ENCODE results near the gene CACNA1D. TPM values are rescaled to one million over a fixed set of nuclear protein-coding genes. Genes with fewer than 3 reads are reported as not detected.

The CACNA1D gene
- total RNA-seq, 1 donor from 2014 or later, result 2.8 TPM

GRCh38 chr3:53668872-53669271, 174.5 kb downstream of the CACNA1D start:
- Mint-ChIP-seq H3K4me3 (no peak overlapping the region), H3K27ac (no peak overlapping the region), H3K36me3 (peaks cover 3% of the 10 kb centered on the region), H3K9me3 (peaks cover 7% of the 10 kb centered on the region), H3K4me1 (peaks cover 10% of the 10 kb centered on the region), H3K27me3 (ENCODE audit: low read depth) (peaks cover 26% of the 10 kb centered on the region)
- TF ChIP-seq CTCF (IDR thresholded peaks at IDR 0.05; ENCODE audit: unreplicated experiment), result no peak
- DNase-seq (ENCODE audit: low spot score in 2 of 2, unreplicated experiment in 2 of 2), result no peak

- TF ChIP-seq CTCF (IDR thresholded peaks at IDR 0.05; ENCODE audit: unreplicated experiment), result no peak
- H3K4me3 Mint-ChIP-seq, result no peak overlapping the region
- peaks cover 27% of the 10 kb centered on the region for H3K4me1 Mint-ChIP-seq
- H3K27ac Mint-ChIP-seq, result no peak overlapping the region
- peaks cover 24% of the 10 kb centered on the region for H3K27me3 Mint-ChIP-seq (ENCODE audit: low read depth)
- no peaks in the 10 kb centered on the region for H3K36me3 Mint-ChIP-seq
- DNase-seq (ENCODE audit: low spot score in 2 of 2, unreplicated experiment in 2 of 2), result no peak
- no peaks in the 10 kb centered on the region for H3K9me3 Mint-ChIP-seq
Measured at GRCh38 chr3:53670721-53671120, 176.3 kb downstream of the CACNA1D start.

- Mint-ChIP-seq H3K9me3 (no peaks in the 10 kb centered on the region), H3K4me3 (no peak overlapping the region), H3K27me3 (ENCODE audit: low read depth) (peaks cover 18% of the 10 kb centered on the region), H3K36me3 (no peaks in the 10 kb centered on the region), H3K27ac (no peak overlapping the region), H3K4me1 (peaks cover 30% of the 10 kb centered on the region)
- TF ChIP-seq CTCF (IDR thresholded peaks at IDR 0.05; ENCODE audit: unreplicated experiment), result no peak
- no peak for DNase-seq (ENCODE audit: low spot score in 2 of 2, unreplicated experiment in 2 of 2)
Measured at GRCh38 chr3:53671192-53671960, 177.0 kb downstream of the CACNA1D start.

- no peak overlapping the region for H3K27ac Mint-ChIP-seq
Measured at GRCh38 chr3:53671961-53672299, 177.5 kb downstream of the CACNA1D start.

GRCh38 chr3:53672981-53673380, 178.6 kb downstream of the CACNA1D start:
- no peaks in the 10 kb centered on the region for H3K9me3 Mint-ChIP-seq
- no peak overlapping the region for H3K27ac Mint-ChIP-seq
- no peak for TF ChIP-seq CTCF (IDR thresholded peaks at IDR 0.05; ENCODE audit: unreplicated experiment)
- no peak for DNase-seq (ENCODE audit: low spot score in 2 of 2, unreplicated experiment in 2 of 2)
- H3K27me3 Mint-ChIP-seq (ENCODE audit: low read depth), result peaks cover 10% of the 10 kb centered on the region
- peaks cover 28% of the 10 kb centered on the region for H3K4me1 Mint-ChIP-seq
- H3K36me3 Mint-ChIP-seq, result no peaks in the 10 kb centered on the region
- H3K4me3 Mint-ChIP-seq, result no peak overlapping the region

More at GRCh38 chr3:53671961-53672299, 177.5 kb downstream of the CACNA1D start:
- Mint-ChIP-seq H3K36me3 (no peaks in the 10 kb centered on the region), H3K4me1 (peaks cover 29% of the 10 kb centered on the region), H3K9me3 (no peaks in the 10 kb centered on the region), H3K27me3 (ENCODE audit: low read depth) (peaks cover 14% of the 10 kb centered on the region), H3K4me3 (no peak overlapping the region)
- no peak for TF ChIP-seq CTCF (IDR thresholded peaks at IDR 0.05; ENCODE audit: unreplicated experiment)
- no peak for DNase-seq (ENCODE audit: low spot score in 2 of 2, unreplicated experiment in 2 of 2)
